AML-193 (cell line): ENCODE measurements around the gene RAC2.
"Not testable (repeated sequence)": the region's sequence is repeated elsewhere in the genome, so short reads cannot be mapped to it uniquely, and the experiment has no call there.

Experiments used
- DNase-seq, 2 experiments: peaks; one replicate each; lab custom pipeline; 2025; lab: John Stamatoyannopoulos, UW

The RAC2 gene

DNA sequence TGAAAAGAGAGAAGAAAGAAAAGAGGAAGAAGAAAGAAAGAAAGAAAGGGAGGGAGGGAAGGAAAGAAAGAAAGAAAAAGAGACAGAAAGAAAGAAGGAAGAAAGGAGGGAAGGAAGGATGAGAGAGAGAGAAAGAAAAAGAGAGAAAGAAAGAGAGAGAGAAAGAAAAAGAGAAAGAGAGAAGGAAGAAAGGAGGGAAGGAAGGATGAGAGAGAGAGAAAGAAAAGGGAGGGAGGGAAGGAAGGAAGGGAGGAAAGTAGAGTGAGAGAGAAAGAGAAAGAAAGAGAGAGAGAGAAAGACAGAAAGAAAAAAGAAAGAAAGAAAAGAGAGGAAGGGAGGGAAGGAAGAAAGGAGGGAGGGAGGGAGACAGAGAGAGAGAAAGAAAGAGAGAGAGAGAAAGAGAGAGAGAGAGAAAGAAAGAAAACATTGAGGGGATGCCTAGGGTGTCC lies 11.5 kb upstream of the RAC2 start:
- DNase-seq, result no peak

DNA sequence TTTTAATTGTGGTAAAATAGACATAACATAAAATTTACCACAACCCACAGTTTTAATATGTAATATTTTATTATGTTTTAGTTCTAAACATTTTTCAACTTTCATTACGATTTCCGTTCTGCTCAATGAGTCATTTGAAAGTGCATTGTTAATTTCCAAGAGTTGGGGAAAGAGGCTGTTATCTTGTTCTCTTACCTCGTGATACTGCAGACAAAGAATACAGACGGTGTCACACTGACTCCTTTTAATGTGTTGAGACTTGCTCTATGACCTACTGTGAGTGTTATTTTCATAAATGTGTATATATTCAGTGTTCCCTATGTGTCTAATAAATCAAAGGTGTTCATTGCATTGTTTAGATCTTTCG lies 10.8 kb upstream of the RAC2 start:
- DNase-seq, result no peak

DNA sequence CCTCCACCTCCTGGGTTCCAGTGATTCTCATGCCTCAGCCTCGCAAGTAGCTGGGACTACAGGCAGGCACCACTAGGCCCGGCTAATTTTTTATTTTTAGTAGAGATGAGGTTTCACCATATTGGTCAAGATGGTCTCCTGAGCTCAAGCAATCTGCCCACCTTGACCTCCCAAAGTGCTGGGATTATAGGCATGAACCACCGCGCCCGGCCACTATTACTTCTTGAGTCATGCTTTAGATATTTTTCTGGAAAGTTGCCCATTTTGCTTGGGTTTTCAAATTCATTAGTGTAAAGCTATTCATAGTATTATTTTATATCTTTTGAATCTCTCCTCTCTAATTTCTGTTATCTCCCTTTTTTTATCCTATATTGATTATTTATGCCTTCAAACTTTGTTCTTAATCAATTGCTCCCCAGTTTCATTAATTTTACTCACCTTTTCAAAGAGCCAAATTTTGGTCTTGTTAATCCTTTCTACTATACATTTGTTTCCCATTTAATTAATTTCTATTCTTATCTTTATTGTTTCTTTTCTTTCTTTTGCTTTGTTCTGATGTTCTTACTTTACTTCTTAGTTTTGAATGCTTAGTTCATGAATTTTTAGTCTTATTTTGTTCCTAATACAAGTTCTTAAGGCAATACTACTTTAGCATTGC lies 10.3 kb upstream of the RAC2 start:
- no peak for DNase-seq

DNA sequence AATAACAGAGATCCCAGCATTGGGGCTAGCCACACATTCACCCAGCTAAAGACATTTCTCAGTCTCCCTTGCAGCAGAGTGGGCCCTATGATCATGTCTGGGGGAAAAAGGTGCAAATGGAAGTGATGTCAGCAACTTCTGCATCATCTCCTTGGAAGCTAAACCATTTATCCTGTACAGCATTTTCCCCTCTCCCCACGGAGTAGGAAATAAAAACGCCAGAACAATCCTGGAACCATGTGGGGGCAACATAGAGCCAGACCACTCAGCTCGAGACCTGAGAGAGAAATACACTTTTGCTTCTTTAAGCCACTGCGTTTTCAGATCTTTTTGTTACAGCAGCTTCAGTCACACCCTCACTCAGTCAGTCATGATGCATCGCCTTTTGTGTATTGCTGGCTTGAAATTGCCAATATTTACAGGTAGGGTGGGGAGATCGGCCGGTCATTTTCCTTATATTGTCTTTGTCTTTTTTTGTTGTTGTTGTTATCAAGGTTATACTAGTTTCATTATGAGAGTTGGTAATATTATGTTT lies 9.1 kb upstream of the RAC2 start:
- DNase-seq, result no peak

DNA sequence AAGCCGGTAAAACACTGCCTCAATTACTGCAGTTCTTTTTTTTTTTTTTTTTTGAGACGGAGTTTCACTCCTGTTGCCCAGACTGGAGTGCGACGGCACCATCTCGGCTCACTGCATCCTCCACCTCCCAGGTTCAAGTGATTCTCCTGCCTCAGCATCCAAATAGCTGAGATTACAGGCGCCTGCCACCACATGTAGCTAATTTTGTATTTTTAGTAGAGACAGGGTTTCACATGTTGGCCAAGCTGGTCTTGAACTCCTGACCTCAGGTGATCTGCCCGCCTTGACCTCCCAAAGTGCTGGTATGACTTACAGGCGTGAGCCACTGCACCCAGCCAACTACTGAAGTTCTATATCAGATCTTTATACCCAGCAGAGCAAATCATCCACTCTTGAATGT lies 7.8 kb upstream of the RAC2 start:
- DNase-seq, result not testable (repeated sequence)

DNA sequence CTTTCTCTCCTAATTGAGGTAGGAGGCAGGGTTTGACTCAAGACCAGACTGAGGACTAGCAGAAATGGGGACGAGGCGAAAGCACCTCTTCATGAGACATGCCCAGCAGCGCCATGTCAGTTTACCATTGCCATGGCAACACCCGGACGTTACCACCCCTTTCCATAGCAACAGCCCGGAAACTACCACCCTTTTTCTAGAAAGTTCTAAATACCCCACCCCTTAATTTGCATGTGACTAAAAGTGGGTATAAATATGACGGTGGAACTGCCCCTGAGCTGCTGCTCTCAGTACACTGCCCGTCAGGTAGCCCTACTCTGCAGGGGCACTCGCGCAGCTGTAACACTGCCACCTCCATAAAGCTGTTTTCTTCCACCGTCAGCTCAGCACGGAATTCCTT lies 5.9 kb upstream of the RAC2 start:
- no peak for DNase-seq

DNA sequence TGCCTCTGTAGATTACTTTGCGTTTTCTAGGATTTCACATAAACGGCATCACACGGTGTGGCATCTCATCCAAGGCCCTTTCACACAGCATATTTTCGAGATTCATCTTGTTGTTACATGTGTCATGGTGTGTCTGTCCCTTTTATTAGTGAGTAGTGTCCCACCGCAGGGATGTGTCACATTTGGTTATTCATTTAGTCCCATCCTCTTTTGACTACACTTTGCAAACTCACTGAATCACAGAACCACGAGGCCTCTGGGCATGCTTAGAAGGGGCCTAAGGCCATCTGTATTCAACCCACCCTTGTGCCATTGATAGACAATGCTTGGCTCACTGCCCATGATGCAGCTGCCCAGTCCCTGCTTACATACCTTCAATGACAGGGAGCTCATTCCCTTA lies 4.2 kb upstream of the RAC2 start:
- DNase-seq, result no peak

DNA sequence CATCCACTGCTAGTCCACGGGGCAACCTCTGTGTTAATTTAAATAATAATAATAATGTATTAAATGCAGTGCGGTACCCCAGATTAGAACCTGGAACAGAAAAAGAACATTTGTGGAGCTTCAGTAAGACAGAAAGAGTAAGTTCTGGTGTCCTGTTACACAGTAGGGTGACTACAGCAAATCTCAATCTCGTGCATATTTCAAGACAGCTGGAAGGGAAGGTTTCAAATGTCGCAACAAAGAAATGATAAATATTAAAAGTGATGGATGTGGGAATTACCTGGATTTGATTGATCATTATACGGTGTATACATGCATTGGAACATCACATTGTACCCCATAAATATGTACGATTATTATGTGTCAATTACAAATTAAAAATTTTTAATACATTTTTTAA lies 1.7 kb upstream of the RAC2 start:
- no peak for DNase-seq

DNA sequence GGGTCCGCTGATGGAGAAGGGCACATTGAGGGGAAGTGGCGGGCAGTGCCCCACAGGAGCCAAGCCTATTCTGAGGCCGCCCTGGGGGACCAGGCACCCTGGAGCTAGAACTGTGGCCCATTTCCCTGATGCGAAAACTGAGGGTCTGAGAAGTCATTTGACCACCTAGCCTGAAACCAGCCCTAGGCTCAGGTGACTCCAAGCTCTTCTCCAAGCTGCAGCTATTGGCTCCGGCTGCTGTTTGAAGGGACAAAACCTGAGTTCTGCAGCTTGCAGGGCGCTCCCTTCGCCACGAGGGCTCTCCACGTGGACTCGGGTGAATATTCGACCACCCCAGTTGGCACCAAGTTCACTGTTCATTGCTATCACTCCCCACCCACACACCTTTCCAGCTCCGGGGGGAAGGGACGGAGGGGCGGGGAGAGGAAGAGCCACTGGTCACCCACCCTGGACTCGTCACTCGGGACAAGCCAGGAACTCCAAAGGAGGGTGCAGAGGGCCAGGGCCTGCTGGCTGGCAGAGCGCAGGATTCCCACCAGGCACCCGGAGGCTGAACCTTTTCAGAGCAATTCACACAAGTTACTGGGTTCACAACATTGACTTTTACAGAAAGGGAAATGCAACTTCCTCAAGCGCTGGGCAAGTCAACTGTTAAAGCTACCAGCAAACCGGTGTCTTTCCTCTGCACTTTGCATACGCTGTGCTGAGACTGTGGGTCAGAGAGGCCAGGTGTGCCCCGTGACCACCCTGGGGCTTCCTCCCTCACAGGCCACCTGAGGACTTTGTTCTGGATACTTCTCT lies 1.1 kb upstream of the RAC2 start:
- peak; percentile 55 to 63 for DNase-seq

DNA sequence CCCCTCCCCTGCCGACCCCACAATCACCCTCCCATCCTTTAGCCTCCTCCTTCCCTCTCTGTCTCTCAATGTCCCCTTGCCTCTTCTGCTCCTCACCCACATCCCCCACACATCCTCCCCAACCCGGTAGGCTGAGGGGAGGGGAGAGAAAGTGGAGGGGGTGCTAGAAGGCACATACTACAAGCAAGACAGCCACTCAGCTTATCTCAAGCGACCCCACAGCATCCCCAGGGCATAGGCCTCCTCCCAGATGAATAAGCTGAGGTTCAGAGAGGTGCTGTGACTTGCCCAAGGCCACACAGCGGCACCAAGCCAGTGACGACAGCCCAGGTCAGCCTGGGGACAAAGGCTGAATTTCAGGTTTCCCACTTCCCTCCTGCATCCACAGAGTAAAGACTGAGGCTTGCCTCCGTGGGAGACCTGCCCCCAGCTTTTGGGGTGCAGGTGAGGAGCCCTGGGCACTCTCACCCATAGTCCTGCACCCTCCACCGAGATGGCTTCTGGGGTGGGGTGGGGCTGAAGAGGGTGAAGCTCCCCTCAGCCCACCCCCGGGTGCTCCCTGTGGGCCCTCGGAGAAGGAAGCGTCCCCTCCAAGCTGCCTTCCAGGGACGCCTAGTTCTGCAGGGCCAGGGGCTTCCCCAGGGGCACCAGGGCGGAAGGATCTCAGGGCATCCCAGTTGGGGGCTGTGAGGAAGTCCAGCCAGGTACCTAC lies 511 bp downstream of the RAC2 start:
- DNase-seq, result no peak

DNA sequence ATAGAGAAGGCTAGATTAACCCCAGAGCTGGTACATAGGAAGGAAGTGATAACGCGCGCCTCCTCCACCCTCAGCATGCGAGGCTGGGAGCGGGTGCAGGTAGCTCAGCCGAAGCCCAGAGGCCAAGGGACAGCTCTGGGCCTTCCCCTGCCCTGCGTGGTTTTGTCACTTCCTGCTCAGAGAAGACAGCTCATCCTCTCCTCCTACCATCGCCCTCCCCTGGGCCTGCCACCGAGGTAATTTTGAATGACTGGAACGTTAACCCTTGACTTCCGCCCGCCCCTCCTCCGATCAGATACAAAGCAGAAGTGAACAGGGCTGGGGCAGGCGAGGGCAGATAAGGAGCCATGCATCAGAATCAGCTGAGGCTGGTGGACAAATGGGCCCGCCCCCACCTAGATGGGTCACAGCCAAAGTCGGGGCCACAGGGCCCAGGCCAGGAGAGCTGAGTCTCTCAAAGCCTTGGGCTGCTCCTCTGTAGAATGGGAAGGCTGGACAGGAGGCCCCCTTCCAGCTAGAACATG lies 1.6 kb downstream of the RAC2 start:
- peak; percentile 97 to 99 for DNase-seq

DNA sequence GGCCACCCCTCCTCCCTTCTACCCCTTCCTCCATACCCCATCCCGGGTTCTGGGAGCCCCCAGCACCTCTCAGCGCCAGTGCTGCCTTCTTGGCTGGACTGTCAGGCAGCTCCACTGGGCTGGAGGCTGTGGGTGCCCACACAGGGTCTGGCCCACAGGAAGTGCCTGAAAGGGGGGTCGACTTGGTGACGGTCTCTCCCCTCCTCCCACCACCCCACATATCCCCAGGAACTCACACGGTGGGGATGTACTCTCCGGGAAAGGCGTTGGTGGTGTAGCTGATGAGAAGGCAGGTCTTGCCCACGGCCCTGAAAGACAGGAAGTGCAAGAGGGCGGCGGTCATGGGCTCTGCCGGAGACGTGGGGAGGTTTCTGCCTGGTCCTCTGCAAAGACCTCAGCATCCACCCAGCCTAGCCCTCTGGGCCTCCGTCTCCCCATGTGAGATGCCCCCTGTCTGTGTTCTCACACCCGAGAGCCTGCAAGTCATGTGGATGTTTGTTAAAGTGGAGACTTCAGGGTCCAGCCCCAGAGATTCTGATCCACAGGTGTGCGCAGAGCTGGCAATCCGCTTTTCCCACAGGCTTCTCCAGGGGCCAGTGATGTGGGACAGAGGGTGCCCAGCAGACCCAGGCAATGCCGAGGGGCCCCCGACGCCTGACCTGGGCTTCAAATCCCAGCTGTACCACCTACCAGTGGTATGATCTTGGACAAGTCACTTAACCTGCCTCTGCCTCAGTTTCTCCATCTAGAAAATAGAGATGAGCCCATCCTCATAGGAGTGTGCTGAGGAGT lies 2.5 kb downstream of the RAC2 start:
- DNase-seq, result no peak

DNA sequence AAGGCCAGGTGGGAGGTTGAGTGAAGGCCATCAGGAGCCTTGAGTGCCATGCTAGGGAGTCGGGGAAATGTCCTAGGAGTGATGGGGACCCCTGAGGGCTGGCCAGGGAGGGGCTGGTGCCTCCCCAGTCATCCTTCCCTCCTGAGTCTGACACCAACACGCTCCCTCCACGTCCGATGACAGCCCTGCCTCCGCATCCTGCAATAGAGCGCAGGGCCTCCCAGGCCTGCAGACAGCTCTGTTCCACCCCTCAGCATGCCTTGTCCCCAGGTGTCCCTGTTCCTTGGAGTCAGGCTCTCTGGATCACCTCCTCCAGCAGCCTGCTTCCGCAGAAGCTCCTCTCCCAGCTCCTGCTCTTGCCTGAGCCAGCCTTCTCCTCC lies 3.1 kb downstream of the RAC2 start:
- DNase-seq, result no peak

DNA sequence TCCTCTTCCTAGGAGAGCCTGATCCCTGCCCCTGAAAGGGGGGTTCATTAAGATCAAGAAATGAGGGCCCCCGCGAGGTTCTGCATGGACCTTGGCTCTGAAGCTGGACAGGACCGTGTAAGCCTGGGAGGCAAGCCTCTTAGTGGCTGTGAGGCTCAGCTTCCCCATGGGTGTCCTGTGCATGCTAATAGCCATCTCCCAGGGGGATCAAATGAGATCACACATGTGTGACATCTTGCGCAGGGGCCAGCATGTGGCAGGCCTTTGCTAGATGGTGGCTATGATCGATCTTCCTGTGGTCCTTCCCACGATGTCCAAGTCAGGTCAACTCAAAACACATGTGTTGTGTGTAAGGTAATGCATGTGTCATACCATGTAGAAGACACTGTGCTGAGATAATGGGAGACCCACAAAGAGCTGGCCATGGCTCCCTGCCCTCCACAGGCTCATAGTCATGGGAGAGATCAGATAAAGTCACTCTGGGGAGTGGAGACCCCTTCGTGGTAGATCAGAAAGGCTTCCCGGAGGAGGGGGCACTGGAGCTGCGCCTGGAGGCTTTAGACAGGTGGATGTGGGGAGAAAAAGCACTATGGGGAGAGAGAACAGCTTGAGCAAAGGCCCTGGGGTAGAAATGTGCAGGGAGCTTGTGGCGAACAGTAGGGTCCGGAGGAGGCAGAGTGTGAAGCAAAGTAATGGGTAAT lies 3.7 kb downstream of the RAC2 start:
- DNase-seq, result no peak

DNA sequence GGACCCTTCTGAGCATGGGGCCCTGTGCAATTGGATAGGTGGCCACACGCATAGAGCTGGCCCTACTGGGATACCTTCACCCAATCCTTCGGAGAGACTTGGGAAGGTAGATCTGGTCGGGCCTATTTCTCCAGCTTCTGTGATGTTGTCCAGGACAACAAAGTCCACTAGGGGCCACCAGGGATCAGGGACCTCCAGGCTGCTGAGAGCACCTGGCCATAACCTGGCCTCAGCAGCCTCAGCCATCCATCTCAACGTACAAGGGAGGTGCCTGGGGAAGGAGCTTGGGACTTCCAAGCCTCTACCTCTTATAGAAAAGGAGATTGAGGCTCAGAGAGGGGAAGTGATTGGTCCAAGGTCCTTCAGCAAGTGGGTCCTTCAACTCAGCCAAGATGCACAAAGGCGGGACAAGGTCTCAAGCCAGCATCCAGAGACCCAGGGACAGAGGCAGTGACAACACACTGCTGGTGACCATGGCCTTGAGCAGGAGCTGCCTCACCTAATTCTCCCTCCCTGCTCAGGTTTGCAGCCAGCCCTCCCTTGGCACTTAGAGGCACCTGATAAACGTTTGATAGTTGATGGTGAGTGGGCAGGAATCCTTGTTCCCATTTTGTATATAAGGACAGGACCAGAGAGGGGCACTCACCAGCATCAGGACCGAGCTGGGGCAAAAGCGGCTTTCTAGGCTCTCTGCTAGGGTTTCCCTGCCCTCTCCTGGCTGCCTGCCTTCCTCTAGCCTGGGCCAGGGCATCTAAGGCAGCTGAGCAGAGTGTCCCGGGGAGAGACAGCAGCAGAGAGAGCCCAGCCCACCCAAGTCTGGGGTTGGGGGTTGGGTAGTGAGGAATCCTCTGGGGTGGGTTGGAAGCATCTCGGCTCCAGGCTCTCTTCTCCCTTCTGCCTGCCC lies 4.5 kb downstream of the RAC2 start:
- DNase-seq, result no peak

DNA sequence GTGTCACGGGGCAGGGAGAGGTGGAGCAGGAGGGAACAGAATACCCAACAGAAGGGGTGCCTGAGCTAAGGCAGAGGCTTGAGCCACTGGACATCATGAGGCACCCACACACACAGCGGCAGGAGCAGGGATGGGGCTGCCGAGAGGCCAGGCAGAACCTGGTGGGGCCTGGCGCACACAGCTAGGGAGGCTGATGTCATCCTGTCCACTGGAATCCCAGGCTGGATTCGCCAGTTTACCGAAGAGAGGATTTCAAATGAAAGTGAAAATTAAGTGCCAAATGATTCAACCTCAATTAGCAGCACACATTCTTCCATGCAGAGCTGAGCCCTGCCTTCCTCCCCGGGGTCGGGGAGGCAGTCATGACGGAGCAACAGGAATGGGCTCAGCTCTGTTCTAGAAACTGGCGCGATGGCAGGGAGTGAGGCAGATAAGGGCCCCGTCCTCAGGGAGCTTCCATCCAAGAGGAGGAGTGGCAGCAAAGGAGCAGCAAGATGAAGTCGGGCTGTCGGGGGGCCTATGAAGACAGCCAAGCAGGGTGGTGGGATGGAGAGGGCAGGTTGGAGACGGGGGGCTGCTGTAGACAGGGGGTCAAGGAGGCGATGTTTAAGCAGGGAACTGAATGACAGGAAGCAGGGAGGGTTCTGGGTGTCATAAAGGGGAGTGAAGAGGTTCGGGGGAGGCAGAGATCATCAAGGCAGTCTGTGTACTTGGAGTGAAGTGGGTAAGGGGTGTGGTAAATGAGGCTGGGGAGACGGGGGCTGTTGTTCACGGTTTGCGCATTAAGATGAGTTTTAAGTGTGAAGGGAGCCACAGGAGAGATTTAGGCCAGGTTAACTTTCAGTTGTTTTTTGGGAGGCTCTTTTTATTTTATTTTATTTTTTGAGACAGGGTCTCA lies 6.4 kb downstream of the RAC2 start:
- DNase-seq, result no peak

DNA sequence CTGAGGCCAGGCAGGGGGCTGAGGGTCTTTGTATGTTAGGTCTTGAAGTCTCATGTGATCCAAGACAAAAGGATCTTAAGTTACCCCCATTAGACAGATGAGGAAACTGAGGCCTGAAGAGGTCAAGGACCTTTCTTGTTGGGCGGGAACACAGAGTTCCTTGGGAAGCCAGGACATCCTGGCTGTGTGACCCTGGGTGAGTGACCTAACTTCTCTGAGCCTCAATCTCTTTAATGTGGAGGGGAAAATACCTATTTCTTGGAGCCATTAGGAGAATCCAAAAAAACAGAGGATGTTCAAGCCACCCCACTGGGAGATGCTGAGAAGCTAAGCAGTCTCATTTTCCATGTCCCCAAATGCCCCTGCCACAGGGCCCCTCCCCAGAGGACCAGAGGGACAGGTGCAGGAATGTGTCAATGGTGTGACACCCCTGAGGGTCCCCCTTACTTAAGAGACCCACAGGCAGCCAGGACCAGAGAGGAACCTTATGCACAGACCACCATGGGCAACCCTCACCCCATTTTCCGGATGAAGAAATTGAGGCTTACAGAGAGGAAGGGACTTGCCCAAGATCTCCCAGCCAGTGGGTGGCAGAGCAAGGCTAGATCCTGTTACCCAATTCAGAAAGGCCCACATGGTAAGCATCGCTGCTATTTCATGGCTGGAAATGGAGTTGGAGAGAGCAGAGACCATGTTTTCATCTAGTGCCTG lies 8.0 kb downstream of the RAC2 start:
- DNase-seq, result peak in 1 of 2 experiments; percentile 8
